NCI-H146 (cell line): ENCODE data around the gene ACP6.
A peak's percentile ranks its signal among the peaks of the same experiment; 100 is the strongest.

ENCODE experiments used
- DNase-seq: peaks from one replicate; lab custom pipeline; 2025; lab: John Stamatoyannopoulos, UW

ACP6 gene

DNA sequence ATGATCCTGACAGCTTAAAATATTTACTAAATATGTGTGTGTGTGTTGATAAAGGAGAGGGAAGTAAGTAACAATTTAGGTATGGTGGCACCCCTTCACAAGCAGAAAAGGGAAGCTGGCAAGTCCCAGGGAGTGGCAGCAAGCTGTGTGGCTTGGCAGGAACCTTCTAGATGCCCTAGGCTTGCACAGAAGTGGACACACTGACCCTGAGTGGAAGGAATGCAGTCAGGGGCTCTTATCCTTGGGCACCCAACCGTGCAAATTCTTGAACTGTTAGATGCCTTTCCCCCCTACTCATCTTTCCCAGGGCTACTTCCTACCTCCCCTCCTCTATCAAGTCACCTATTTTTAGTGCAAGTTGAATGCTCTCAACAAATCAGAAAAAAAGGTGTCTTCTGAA is 18.9 kb downstream of the ACP6 start:
- no peak for DNase-seq

DNA sequence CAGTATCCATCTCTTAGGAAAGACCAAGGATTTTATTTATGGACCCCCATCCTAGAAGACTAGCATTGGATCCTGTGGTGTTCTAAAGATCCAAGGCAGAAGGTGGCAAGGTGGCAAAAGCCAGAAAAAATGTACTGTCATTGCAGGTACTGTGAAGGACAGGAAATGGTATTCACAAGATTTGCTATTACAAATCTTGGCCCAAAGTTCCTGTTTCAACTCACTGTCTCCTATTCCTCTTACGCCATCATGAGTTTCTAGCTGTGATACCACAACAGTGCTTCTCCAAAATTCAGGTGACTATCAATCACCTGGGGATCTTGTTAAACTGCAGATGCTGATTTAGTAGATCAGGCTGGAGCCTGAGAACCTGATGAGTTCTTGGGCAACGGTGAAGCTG is 21.4 kb downstream of the ACP6 start:
- no peak for DNase-seq

DNA sequence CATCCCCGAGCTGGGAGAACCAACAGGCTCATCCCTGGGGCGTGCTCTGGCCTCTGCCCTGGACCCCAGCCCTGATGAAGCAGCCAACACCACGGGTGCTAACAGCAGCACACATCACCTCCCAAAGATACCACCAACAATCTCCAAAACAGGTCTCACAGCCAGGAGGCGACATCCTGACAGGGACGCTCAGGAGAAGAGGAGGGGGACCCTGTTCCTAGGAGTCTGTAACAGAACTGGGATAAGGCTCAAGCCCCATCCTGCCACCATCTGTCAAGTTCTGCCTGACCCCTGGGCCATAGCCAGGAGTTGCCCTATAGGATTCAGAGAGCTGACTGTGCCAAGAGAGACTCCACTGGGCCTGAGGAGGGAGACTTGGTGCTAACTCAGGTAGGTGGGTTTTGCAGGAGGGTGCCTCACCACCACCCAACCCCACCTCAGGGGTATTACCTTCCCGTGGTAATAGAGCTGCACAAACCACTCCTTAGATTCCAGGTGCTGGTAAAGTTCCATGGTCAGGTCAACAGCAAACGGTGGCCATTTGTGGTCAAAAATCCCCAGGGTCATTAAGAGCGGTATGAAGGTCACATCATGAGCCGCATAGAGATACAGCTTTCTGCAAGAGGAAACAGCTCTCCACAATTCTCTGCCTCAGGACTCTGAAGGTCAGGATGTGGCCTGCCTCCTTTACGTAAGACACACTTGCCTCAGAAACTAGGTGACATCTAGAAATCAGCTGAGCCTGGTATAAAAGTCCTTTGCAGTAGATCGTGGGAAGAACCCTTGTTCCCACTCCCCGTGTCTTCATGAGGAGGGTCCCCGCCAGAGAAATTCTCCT is 22.3 kb downstream of the ACP6 start:
- no peak for DNase-seq

DNA sequence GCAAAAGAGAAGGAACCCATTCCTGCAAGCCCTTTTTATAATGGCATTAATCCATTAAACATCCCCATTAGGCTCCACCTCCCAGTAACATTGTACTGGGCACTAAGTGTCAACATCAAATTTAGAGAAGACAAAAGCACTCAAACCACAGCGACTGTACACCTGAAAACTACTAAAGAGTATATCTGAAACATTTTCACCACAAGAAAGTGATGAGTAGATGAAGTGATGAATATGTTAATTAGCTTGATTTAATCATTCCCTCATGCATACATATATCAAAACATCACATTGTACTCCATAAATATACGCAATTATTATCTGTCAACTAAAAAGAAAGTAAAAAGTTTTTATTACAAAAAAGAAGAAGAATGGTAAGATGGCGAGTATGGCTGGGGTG is 26.4 kb downstream of the ACP6 start:
- no peak for DNase-seq

DNA sequence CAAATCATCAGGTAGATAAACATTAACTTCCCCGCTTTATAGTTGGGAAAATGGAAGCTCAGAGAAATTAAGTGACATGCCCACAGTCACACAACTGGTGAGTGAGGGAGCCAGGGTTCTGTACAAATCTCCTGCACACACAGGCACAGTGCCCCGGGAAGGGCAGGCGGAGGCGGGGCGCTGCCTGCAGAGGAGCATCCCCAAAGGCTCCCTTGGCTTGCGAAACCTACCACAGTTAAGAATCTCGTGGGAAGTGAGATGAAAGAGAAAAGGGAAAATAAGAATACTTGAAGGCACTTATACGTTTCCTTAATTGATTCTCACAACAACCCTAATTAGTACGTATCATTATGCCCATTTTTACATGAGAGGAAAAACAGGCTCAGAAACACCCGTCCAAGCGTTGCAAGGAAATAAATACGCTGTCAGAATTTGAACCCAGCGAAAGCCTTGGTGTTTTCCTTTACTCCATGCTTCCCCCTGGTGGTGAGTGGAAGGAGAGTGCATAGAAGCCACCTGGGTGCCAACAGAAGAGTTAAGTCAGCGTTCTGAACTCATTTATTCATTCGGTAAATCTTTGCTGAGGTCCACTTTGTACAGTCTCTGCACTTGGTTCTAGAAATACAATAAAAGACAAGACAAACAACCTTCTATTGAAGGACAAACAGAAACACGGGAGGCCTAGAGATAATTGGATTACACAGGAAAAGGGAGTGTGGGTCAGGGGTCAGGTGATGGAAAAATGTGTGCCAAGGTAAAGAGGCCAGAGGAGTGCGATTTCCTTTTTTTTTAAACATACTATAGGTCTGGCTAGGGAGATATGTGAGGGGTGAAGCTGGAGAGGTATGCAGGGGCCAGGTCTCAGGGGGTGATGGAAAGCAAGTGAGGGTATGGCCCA is 28.4 kb downstream of the ACP6 start:
- DNase-seq = peak; percentile 58

DNA sequence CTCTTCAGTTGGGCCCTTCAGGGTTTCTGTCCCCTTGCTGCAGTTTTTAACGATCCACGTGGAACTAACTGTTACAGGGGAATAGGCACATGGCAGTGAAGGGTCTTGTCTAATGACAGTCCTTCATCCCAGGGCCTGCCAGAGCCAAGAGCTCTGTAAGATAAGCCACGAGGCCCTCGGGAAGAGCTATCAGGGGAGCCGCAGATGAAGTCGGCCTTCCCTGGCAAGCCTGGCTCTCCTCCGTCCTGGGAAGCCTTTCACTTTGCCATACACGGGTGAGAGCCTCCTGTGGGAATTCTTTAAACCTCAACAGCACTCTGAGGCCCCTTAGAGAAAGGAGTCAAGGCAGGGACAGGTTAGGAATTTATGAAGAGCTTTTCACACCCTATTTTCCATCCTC is 29.0 kb downstream of the ACP6 start:
- DNase-seq = no peak

DNA sequence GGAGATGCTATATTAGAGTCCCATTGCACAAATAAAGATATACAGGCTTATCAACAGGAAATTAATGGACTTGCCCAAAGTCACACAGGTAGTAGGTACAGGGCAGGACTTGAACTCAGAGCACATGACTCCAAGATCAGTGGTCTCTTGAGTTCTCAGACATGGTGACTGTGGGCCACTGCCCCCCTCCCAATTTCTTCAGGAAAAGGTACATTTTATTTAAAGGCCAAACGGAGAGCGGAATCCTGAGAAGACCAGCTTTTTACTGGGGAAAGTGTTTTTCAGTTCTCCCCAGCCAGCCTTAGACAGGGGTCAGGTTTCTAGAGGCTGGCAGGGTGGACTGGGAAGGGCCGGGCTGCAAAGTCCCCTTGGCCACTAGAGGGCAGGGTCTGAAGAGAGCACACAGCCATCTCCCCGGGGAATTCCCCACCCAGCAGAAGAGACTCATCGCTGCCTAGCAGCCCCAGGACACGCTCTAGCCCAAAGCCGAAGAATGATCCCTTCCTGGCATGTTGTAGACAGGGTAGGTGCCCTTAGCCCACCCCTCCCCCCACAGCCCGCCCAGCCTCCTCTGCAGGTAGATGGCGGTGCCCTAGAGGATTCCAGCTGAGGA is 29.7 kb downstream of the ACP6 start:
- DNase-seq = peak; percentile 84

DNA sequence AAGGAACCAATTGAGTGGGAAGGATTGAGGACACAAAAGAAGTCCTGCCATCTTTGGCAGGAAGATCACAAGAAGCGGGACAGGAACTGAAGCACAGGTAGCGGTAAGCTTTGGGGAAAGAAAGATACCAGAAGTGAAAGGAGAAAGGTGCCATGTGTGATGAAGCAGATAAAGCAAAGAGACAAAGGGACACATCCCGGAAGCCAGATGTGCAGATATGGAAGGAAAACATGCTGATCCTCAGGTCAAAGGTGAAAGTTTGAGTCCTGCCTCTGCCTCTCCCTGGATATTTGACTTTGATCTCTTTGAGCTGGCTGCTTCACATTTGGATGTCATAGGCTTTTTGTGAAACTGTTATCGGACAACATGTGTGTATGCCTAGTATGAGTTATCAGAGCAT is 34.0 kb downstream of the ACP6 start:
- no peak for DNase-seq

DNA sequence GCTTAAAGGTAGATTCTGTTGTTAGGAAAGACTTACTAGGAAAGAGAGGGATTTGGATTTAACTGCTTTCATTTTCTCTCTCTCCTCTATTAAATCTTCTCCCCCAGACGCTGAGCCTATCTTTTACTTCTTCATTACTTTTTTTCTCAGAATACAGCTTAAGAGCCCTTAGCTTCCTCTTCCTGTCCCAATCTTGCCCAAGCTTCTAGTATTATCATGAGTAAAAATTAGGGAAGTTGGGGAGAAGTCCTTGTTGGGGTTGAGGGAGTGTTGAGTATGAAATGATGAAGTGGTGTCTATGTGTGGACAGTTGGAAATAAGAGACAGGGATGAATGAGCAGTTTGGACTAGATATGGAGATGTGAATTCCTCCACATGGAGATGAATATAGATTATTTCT is 35.0 kb downstream of the ACP6 start:
- no peak for DNase-seq

DNA sequence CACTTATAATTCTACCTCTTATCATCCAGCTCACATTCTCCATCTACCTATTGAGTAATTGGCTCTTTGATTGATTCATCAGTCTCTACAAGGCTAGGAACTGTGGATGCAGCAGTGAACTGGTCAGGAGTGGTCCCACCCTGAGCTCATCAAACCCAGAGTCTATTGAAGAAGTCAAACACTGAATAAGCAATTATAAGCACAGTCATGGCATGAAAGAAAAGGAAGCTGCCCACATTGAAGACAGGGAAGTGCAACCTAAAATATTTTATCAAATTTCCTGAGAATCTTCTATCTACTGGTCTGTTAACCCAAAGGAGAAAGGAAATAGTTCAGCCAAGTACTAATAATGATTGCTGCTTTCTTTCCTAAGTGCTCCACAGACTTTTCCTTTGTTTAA is 35.7 kb downstream of the ACP6 start:
- DNase-seq = no peak

DNA sequence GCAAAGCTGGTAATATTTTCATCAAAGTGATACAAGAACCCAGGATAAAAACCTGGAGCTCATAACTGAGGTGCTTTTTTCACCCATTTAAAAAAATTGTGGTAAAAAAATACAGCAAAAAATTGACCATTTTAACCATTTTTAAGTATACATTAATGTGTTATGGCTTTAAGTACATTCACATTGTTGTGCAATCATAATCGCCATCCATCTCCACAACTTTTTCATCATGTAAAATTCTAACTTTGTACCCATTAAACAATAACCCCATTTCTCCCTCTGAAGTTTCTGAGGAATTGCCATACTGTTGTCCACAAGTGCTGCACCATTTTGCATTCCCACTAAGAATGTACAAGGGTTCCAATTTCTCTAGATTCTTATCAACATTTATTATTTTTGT is 36.6 kb downstream of the ACP6 start:
- no peak for DNase-seq

DNA sequence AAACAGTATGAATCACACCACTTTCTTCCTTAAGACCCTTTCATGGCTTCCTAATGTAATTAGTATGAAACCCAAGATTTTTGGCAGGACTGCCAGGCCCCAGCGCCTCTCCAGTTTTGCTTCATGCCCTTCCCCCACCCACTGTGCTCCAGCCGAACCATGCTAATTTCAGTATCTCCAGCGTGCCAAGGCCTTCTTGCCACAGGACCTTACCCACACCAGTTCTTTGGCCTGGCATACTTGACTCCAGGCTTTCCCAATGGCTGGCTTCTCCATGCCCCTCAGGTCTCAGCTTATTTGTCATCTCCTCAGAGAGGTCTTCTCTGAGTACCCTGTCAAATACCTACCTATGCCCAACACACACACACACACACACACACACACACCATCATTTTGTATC is 38.5 kb downstream of the ACP6 start:
- no peak for DNase-seq

DNA sequence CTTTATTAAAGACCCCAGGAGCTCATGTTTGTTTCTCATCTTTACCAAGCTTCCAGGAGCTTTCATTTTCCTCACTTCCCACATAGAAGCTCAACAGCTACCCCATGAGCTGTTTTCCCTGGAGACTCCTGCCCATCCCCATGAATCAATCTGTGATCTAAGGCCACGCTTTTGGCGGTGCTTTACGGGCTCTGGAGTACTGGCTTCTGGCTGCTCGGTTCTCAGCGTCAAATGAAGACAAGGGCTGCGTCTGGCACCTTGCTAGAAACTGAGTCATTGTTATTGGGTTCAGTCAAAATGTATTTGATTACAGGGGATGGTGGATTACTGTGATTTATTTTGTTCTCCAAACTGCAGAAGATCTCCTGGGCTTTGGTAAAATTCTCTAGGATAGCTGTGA is 39.9 kb downstream of the ACP6 start:
- no peak for DNase-seq

DNA sequence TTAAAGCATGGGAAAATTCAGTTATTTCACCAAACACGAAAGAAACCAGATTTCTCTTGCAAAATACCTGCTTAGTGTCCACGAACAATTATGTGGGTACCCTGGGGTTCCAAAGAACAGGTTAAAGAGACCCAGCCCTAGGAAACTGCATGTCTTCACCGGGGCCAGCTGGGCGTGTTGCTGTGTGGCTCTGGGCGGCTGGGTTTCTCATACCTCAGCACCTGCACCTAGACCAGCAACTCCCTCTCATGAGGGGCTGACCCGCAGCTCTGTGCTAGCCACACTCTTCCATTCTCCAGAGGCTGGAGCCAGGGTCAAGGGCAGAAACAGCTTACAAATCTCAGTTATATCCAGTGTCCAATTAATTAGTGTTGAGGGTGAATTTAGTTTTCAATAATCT is 40.3 kb downstream of the ACP6 start:
- DNase-seq = no peak

DNA sequence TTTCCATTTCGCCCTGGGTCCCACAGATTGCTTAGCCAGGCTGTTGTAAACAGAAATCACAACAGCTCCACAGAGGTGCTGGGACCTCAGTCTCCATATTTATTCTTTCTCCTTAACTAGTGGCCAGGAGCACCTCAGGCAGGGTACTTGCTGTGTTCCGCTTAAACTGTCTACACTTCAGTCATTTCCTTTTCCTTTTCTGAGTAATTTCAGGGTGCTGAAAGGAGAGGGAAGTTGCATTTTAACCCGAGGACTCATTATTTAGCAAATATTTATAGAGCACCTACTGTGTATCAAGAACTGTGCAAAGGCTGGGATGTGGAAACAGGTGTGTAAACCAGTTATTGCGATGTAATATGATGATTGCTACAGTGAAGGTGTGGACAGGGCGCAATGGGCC is 41.9 kb downstream of the ACP6 start:
- peak; percentile 7 for DNase-seq

DNA sequence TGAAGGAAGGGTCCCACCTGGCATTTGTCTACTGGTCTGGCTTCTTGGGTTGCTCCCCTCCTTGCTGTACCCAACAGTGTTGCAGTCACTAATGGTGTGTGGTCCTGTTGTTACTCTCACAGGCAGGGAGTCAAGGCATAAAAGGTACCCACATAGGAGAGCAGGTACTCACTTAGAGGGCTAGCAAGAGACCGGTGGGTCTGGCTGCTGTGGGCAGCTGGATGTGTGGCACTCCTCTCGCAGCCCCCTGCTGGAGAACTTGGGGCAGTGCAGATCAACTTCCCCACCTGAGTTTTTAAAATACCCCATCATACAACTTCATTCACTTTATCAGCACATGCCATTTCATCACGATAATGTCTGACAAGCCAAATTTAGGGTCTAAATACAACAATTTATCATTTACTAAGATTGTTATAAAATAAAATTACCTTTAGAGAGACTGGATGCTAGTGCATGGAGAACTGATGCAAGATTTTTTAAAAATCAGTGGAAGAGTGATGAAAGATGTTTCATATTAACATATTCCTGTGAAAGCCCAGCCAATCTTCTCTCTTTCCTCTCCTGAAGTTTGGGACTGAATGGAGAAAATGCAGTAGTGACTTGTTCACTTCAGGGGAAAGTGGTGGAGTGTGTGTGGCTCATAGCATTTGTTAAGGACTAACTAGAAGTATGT is 42.8 kb downstream of the ACP6 start:
- DNase-seq = peak; percentile 75

DNA sequence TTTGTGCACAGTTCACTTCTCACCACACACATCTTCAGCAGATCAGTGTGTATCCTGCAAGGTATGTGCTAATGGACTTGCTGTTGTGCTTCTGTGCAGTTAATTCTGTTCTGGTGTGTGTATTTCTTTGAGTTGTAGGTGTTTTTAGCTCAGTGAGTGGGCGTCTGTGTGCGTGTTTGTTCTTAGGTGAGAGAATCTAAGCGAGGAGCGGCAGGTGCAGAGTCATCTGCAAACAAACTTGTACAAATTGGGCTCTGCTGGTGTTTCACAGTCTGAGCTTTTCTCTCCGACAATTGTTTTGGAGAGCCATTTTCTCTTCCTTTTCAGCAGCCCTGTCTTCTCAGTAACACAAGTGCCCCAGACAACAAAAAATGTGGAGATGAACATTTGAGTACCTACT is 43.6 kb downstream of the ACP6 start:
- DNase-seq = peak; percentile 88

DNA sequence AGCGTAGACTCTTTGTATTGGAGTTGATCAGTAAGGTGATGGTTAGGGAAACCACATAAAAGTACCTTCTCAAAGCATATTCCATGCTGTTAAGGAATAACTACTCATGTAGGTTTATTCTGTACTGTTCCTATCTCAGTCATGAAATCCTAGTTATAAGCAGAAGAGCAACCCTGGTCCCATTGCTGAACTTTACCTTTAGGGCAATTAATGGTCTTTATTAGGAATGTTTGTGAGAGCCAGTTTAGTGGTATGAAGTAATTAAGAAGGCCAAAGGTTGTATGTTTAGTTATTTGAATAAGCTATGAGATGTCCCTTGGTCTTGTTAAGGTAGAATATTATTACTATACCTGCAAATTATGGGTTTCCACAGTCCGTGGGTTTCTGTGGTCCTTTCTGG is 44.0 kb downstream of the ACP6 start:
- DNase-seq = no peak

DNA sequence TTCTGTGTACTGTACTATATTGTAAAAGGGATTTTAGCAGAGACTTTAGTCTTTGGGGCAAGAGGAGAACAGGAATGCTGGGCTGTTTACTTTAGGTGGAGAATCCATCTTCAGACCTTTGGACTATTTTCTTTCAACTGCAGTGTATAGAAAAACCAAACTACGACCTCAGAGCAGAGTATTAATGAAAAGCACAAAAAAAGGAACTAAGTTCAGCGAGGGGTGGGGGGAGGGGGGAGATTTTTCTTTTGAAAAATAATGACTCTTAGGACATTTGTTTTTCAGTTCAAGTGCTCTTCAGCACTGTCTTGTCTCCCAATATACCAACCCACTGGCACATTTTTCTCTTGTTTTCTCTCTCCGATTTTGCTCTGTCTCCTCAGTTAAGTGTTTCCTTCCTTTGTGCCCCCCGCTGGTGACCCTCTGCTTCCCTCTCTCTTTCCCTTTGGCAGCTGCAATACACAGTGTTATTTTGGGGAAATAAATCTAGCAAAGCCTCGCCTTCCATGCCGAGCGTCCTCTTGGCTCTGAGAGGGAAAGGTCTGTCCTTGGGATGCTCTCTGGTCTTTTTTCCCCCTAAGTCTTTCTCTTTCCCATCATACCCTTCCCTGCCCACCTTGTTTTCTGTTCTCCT is 44.8 kb downstream of the ACP6 start:
- no peak for DNase-seq

DNA sequence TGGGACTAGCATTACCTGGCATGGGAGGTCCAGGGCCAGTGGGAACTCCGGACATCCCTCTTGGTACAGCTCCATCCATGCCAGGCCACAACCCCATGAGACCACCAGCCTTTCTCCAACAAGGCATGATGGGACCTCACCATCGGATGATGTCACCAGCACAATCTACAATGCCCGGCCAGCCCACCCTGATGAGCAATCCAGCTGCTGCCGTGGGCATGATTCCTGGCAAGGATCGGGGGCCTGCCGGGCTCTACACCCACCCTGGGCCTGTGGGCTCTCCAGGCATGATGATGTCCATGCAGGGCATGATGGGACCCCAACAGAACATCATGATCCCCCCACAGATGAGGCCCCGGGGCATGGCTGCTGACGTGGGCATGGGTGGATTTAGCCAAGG is 45.8 kb downstream of the ACP6 start:
- DNase-seq = no peak

DNA sequence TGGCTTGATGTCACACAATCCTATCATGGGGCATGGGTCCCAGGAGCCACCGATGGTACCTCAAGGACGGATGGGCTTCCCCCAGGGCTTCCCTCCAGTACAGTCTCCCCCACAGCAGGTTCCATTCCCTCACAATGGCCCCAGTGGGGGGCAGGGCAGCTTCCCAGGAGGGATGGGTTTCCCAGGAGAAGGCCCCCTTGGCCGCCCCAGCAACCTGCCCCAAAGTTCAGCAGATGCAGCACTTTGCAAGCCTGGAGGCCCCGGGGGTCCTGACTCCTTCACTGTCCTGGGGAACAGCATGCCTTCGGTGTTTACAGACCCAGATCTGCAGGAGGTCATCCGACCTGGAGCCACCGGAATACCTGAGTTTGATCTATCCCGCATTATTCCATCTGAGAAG is 46.3 kb downstream of the ACP6 start:
- no peak for DNase-seq

DNA sequence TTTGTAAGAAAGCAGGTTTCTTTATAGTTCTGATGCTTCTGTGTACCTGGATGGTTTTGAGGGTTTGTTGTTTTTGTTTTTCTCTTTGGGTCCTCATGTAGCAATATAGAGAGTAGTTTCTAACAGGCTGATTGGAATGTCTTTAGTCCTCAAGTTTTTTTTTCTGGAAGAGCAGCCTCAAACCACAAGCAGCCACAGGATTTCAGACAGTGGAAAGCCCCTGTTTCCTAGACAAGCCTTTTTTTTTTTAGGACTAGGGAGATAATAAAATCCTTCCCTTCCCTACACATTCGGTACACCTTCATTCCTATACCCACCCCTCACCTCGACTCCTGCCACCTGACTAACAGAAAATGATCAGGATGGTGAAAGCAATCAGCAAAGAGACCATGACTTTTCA is 47.6 kb downstream of the ACP6 start:
- DNase-seq = no peak
